ENCODE results near the gene RABL6. TPM values are rescaled to one million over a fixed set of nuclear protein-coding genes. Genes with fewer than 3 reads are reported as not detected.
A peak's percentile ranks its signal among the peaks of the same experiment; 100 is the strongest.

Gene RABL6
- total RNA-seq, 1 donor from 2014 or later = 34.4 TPM

DNA sequence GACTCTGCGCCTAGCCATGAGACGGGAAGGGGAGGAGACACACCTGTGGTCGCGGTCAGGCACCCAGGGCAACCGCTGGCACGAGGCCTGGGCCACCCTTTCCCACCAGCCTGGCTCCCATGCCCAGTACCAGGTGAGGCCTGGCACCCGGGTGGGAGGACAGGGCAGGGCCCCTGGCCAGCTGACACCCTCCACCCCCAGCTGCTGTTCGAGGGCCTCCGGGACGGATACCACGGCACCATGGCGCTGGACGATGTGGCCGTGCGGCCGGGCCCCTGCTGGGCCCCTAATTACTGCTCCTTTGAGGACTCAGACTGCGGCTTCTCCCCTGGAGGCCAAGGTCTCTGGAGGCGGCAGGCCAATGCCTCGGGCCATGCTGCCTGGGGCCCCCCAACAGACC is 49.4 kb downstream of the RABL6 start:
- H3K36me3 ChIP-seq (ENCODE audit: control insufficient read depth in 3 of 3, insufficient read depth in 3 of 3, low read length in 3 of 3) = peaks cover 16 to 18% (median 18%) of the 10 kb centered on the region in 3 donors
- no peak overlapping the region for H3K4me3 ChIP-seq (ENCODE audit: low read length in 3 of 3)
- H3K9me3 ChIP-seq (ENCODE audit: control insufficient read depth in 3 of 3, low read length in 3 of 3) = no peaks in the 10 kb centered on the region
- H3K27ac ChIP-seq (ENCODE audit: low read depth, low read length) = no peak overlapping the region
- no peak overlapping the region for H3K9ac ChIP-seq (ENCODE audit: low read depth in 1 of 3, low read length in 3 of 3)
- H3K4me1 ChIP-seq (ENCODE audit: control insufficient read depth in 3 of 3, insufficient read depth in 3 of 3, low read length in 3 of 3) = peaks cover 7 to 31% (median 11%) of the 10 kb centered on the region in 3 donors
- H3K27me3 ChIP-seq (ENCODE audit: control insufficient read depth in 3 of 3, insufficient read depth in 3 of 3, low read length in 3 of 3) = no peaks in the 10 kb centered on the region

DNA sequence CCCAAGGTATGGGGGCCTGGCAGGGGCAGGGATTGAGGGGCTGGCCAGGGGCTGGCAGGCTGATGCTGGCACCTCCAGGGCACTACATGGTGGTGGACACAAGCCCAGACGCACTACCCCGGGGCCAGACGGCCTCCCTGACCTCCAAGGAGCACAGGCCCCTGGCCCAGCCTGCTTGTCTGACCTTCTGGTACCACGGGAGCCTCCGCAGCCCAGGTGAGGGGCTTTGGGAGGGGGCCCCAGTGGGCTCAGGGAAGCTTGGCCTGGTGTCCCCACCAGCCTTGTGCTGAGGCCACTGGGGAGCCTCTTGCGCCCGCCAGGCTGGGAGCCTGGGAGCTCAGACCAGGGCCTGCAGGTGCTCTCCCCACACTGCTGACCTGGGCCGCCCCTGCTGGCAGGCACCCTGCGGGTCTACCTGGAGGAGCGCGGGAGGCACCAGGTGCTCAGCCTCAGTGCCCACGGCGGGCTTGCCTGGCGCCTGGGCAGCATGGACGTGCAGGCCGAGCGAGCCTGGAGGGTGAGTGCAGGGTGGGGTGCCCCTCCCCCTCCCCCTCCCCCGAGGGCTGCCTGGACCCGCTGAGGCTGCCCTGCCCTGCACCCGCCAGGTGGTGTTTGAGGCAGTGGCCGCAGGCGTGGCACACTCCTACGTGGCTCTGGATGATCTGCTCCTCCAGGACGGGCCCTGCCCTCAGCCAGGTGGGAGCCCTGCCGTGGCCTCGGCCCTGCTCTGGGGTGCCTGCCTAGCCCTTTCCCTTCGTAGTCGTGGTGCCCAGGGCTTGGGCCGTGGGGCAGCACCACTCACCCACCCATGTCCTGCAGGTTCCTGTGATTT is 50.0 kb downstream of the RABL6 start:
- peaks cover 23 to 24% (median 23%) of the 10 kb centered on the region in 3 donors for H3K36me3 ChIP-seq (ENCODE audit: control insufficient read depth in 3 of 3, insufficient read depth in 3 of 3, low read length in 3 of 3)
- no peak overlapping the region for H3K9ac ChIP-seq (ENCODE audit: low read depth in 1 of 3, low read length in 3 of 3)
- no peaks in the 10 kb centered on the region for H3K9me3 ChIP-seq (ENCODE audit: control insufficient read depth in 3 of 3, low read length in 3 of 3)
- no peaks in the 10 kb centered on the region for H3K27me3 ChIP-seq (ENCODE audit: control insufficient read depth in 3 of 3, insufficient read depth in 3 of 3, low read length in 3 of 3)
- peaks cover 3 to 25% (median 8%) of the 10 kb centered on the region in 3 donors for H3K4me1 ChIP-seq (ENCODE audit: control insufficient read depth in 3 of 3, insufficient read depth in 3 of 3, low read length in 3 of 3)
- no peak overlapping the region for H3K27ac ChIP-seq (ENCODE audit: low read depth, low read length)
- no peak overlapping the region for H3K4me3 ChIP-seq (ENCODE audit: low read length in 3 of 3)

DNA sequence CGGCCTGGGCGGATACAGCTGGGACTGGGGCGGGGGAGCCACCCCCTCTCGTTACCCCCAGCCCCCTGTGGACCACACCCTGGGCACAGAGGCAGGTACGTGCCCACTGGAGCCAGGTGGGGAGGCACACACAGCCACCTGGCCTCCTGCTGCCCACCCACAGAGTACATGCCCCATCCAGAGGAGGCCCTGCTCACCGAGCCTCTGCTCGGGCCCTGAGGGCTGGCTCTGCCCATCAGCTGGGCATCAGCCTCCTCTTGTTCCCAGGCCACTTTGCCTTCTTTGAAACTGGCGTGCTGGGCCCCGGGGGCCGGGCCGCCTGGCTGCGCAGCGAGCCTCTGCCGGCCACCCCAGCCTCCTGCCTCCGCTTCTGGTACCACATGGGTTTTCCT is 50.7 kb downstream of the RABL6 start:
- Histone ChIP-seq H3K4me3 (ENCODE audit: low read length in 3 of 3) (no peak overlapping the region), H3K9ac (ENCODE audit: low read depth in 1 of 3, low read length in 3 of 3) (peak overlapping the region in 1 of 3 donors; percentile 50), H3K36me3 (ENCODE audit: control insufficient read depth in 3 of 3, insufficient read depth in 3 of 3, low read length in 3 of 3) (peaks cover 29 to 31% (median 30%) of the 10 kb centered on the region in 3 donors), H3K27me3 (ENCODE audit: control insufficient read depth in 3 of 3, insufficient read depth in 3 of 3, low read length in 3 of 3) (no peaks in the 10 kb centered on the region), H3K27ac (ENCODE audit: low read depth, low read length) (no peak overlapping the region), H3K4me1 (ENCODE audit: control insufficient read depth in 3 of 3, insufficient read depth in 3 of 3, low read length in 3 of 3) (peaks cover 3 to 26% (median 8%) of the 10 kb centered on the region in 3 donors), H3K9me3 (ENCODE audit: control insufficient read depth in 3 of 3, low read length in 3 of 3) (no peaks in the 10 kb centered on the region)

DNA sequence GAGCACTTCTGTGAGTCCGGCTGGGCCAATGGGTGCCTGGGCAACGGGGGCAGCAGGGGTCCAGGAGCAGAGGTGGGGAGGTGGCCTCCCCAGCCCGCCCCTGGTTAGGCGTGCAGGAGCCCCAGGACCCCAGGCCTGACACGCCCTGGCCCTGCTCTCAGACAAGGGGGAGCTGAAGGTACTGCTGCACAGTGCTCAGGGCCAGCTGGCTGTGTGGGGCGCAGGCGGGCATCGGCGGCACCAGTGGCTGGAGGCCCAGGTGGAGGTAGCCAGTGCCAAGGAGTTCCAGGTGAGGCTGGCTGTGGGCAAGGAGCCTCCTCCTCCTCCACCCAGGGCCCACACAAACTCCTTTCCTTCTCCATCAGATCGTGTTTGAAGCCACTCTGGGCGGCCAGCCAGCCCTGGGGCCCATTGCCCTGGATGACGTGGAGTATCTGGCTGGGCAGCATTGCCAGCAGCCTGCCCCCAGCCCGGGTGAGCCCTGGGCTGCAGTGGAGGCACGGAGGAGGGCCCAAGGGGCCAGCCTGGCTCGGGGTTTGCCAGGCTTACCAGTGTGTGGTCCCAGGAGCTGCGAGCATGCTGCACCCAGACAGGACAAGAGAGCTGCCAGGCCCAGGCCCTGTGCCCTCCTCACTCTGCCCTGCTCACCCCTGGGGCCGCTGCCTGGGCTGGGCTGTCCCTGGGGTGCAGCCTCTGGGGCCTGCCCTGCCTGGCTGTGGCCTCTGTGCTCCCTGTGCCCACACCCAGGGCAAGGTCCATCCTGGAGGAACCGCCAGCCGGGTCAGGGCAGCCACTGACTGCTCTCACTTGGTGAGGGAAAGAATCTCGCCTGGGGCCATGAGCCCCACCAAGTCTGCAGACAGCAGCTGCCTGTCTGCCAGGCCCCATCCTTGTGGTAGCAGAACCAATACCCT is 51.4 kb downstream of the RABL6 start:
- H3K9ac ChIP-seq (ENCODE audit: low read depth in 1 of 3, low read length in 3 of 3) = peak overlapping the region in 1 of 3 donors; percentile 50
- peaks cover 33 to 36% (median 34%) of the 10 kb centered on the region in 3 donors for H3K36me3 ChIP-seq (ENCODE audit: control insufficient read depth in 3 of 3, insufficient read depth in 3 of 3, low read length in 3 of 3)
- peaks cover 3 to 33% (median 10%) of the 10 kb centered on the region in 3 donors for H3K4me1 ChIP-seq (ENCODE audit: control insufficient read depth in 3 of 3, insufficient read depth in 3 of 3, low read length in 3 of 3)
- H3K4me3 ChIP-seq (ENCODE audit: low read length in 3 of 3) = no peak overlapping the region
- no peaks in the 10 kb centered on the region for H3K27me3 ChIP-seq (ENCODE audit: control insufficient read depth in 3 of 3, insufficient read depth in 3 of 3, low read length in 3 of 3)
- H3K27ac ChIP-seq (ENCODE audit: low read depth, low read length) = no peak overlapping the region
- no peaks in the 10 kb centered on the region for H3K9me3 ChIP-seq (ENCODE audit: control insufficient read depth in 3 of 3, low read length in 3 of 3)

DNA sequence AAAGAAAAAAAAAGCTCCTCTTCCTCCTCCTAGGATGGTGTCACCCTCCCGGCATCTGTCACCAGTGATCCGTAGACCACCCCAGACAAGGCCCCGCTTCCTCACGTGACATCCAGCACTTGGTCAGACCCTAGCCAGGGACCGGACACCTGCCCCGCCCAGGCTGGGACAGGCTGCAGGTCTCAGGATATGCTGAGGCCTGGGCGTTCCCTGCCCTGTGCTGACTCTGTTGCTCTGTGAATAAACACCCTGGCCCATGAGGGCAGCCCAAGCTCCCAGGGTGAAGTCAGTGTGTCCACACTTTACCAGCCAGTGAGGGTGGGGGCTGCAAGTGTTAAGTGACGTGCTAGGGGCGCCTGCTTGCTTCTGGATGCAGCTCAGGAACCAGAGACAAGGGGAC is 52.8 kb downstream of the RABL6 start:
- peaks cover 11 to 46% (median 18%) of the 10 kb centered on the region in 3 donors for H3K4me1 ChIP-seq (ENCODE audit: control insufficient read depth in 3 of 3, insufficient read depth in 3 of 3, low read length in 3 of 3)
- no peak overlapping the region for H3K9ac ChIP-seq (ENCODE audit: low read depth in 1 of 3, low read length in 3 of 3)
- no peaks in the 10 kb centered on the region for H3K27me3 ChIP-seq (ENCODE audit: control insufficient read depth in 3 of 3, insufficient read depth in 3 of 3, low read length in 3 of 3)
- no peak overlapping the region for H3K4me3 ChIP-seq (ENCODE audit: low read length in 3 of 3)
- H3K9me3 ChIP-seq (ENCODE audit: control insufficient read depth in 3 of 3, low read length in 3 of 3) = no peaks in the 10 kb centered on the region
- peaks cover 33 to 38% (median 36%) of the 10 kb centered on the region in 3 donors for H3K36me3 ChIP-seq (ENCODE audit: control insufficient read depth in 3 of 3, insufficient read depth in 3 of 3, low read length in 3 of 3)
- no peak overlapping the region for H3K27ac ChIP-seq (ENCODE audit: low read depth, low read length)

DNA sequence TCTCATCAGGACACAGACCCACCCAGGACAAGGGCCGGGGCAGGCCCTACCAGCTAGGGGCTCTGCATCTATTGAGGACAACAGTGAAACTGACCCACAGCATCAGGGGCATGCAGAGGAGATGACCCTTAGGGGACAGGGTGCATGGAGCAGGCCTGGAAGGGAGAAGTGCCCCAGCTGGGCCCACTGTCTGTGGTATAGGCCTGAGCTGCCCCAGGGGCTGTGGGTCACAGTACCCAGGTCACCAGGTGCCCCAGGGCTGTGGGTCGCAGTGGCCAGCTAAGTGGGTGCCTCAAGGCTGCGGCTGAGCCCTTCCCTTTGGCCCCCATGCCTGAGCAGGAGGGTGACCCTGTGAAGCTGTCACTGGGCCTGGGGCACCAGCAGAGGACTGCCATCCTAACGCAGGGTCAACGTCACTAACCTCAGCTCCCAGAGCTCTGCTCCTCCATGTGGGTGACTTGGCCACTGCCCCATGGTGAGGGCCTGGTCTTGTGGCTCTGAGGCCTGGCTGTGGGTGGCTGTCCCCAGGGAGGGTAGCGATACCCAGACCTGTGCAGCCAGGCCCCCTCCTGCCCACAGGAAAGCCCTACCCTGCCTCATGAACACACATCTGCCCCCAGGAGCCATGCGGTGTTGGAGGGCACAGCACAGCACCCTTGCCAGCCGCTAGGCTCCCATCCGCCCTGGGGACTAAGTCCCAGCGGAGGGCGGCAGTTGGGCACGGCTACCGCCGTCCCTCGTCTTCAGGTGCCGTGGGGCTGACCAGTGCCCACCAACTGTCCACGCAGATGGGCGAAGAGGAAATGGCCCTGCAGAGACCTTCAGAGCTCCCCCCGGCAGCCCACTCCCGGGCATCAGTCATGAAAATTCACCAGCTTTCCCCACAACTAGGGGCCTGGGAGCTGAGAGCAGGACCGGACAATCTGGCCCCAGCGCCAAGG is 53.5 kb downstream of the RABL6 start:
- H3K27me3 ChIP-seq (ENCODE audit: control insufficient read depth in 3 of 3, insufficient read depth in 3 of 3, low read length in 3 of 3) = no peaks in the 10 kb centered on the region
- H3K4me1 ChIP-seq (ENCODE audit: control insufficient read depth in 3 of 3, insufficient read depth in 3 of 3, low read length in 3 of 3) = peaks cover 11 to 46% (median 18%) of the 10 kb centered on the region in 3 donors

DNA sequence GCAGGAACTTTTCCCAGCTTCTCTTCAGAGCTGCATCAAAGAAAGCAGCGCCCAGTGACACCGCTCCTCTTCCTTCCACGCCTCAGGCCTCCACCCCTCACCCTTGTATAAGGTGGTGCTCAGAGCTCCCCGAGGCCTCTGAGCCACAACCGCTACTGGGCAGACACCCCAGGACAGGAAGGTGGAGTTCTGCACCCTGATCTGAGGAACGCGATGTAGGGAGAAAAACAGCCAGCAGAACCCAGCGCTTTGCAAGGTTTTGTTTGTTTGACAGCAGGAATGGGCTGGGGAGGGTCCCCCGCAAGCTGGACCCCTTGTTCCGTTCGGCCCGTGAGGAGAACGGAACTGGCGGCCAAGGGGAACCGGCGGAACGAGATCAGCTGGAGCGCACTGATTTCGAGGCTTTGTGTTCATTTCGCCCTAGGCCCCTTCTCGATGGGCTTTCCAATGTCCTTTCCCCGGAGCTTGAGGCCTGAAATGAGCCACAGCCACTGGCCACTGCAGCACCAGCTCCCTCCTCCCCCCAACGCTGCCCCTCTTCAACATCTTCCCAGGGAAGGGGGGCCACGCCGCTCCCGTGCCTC is 54.2 kb downstream of the RABL6 start:
- H3K27ac ChIP-seq (ENCODE audit: low read depth, low read length) = no peak overlapping the region
- H3K4me1 ChIP-seq (ENCODE audit: control insufficient read depth in 3 of 3, insufficient read depth in 3 of 3, low read length in 3 of 3) = peaks cover 11 to 46% (median 19%) of the 10 kb centered on the region in 3 donors
- no peaks in the 10 kb centered on the region for H3K9me3 ChIP-seq (ENCODE audit: control insufficient read depth in 3 of 3, low read length in 3 of 3)
- H3K4me3 ChIP-seq (ENCODE audit: low read length in 3 of 3) = no peak overlapping the region
- H3K36me3 ChIP-seq (ENCODE audit: control insufficient read depth in 3 of 3, insufficient read depth in 3 of 3, low read length in 3 of 3) = peaks cover 33 to 38% (median 36%) of the 10 kb centered on the region in 3 donors
- no peaks in the 10 kb centered on the region for H3K27me3 ChIP-seq (ENCODE audit: control insufficient read depth in 3 of 3, insufficient read depth in 3 of 3, low read length in 3 of 3)
- H3K9ac ChIP-seq (ENCODE audit: low read depth in 1 of 3, low read length in 3 of 3) = no peak overlapping the region

More for the DNA sequence above, 53.5 kb downstream of the RABL6 start:
- peaks cover 33 to 38% (median 36%) of the 10 kb centered on the region in 3 donors for H3K36me3 ChIP-seq (ENCODE audit: control insufficient read depth in 3 of 3, insufficient read depth in 3 of 3, low read length in 3 of 3)
- no peak overlapping the region for H3K4me3 ChIP-seq (ENCODE audit: low read length in 3 of 3)
- no peak overlapping the region for H3K9ac ChIP-seq (ENCODE audit: low read depth in 1 of 3, low read length in 3 of 3)
- H3K27ac ChIP-seq (ENCODE audit: low read depth, low read length) = no peak overlapping the region
- H3K9me3 ChIP-seq (ENCODE audit: control insufficient read depth in 3 of 3, low read length in 3 of 3) = no peaks in the 10 kb centered on the region

DNA sequence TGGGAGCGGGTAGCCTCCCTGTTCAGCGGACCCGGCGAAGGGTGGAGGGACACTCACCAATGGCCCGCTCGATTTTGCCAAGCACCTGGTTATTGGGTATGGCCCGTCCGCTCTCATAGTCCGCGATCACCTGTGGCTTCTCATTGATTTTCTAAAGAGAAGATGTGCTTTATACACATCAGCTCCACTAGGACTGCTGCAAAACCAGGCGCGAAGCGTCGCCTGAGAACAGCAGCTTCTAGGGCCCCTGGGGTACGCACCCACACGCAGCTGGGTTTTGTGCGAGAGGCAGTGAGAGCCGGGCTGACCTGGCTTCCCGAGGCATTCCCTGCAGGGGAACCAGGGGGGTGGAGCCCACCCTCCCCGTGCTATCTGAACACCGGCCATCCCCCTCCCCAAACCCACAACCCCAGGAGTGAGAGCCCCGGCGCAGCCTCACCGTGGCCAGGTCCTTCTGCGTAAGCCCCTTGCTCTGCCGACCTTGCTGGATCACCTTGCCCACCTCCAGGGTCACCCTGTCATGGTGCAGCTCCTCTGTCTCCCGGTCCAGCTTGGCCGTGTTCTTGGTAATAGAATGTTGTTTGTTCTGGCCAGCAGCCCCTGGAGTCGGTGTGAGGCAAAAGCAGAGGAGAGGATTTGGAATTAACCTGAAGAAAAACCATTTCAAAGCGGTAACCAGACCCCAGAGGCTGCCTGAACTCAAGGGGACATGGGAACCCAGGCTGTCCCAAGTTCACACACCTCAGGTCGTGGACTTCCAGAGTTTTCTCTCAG is 55.3 kb downstream of the RABL6 start:
- Histone ChIP-seq H3K4me3 (ENCODE audit: low read length in 3 of 3) (no peak overlapping the region), H3K4me1 (ENCODE audit: control insufficient read depth in 3 of 3, insufficient read depth in 3 of 3, low read length in 3 of 3) (peaks cover 11 to 49% (median 22%) of the 10 kb centered on the region in 3 donors), H3K27me3 (ENCODE audit: control insufficient read depth in 3 of 3, insufficient read depth in 3 of 3, low read length in 3 of 3) (no peaks in the 10 kb centered on the region), H3K36me3 (ENCODE audit: control insufficient read depth in 3 of 3, insufficient read depth in 3 of 3, low read length in 3 of 3) (peaks cover 33 to 40% (median 36%) of the 10 kb centered on the region in 3 donors), H3K9ac (ENCODE audit: low read depth in 1 of 3, low read length in 3 of 3) (no peak overlapping the region), H3K9me3 (ENCODE audit: control insufficient read depth in 3 of 3, low read length in 3 of 3) (no peaks in the 10 kb centered on the region), H3K27ac (ENCODE audit: low read depth, low read length) (no peak overlapping the region)
